PC-3 (cell line): ENCODE results near the gene NDUFAF8. TPM values are rescaled to one million over a fixed set of nuclear protein-coding genes. Genes with fewer than 3 reads are reported as not detected.

ENCODE experiments used
- ATAC-seq: fragments of 200-7000 bp; cut with Tn5 transposase; 2 replicates; pipeline ENCODE4 v1.9.1; 2020; ENCODE audit warnings: mild to moderate bottlenecking, moderate library complexity
- BruUV-seq: library from RNA; stranded (reverse); fragments of 400-500 nt; replicated peaks from 2 replicates; lab custom pipeline; 2021; lab: Mats Ljungman, UMichigan
- CTCF ChIA-PET: fragments of 300-600 bp; sonication (Branson Sonifier 250); formaldehyde crosslinking; loops from one replicate; lab custom pipeline; 2022; ENCODE audit warnings: antibody characterized with exemption; lab: Charles Lee
- POLR2A ChIA-PET: fragments of 300-600 bp; sonication (Branson Sonifier 250); formaldehyde crosslinking; loops from one replicate; lab custom pipeline; 2022; ENCODE audit warnings: antibody characterized with exemption; ENCODE audit not compliant: unreplicated experiment; lab: Charles Lee
- DNase-seq: peaks from one replicate; pipeline ENCODE4 v3.0.0-alpha.2; 2015
- H2AFZ ChIP-seq: fragments of 300-600 bp; sonication (generic); 2 replicates; pipeline ENCODE4 v1.6.0; 2016; ENCODE audit warnings: antibody characterized with exemption, low read length
- H3F3A ChIP-seq: fragments of 300-600 bp; sonication (generic); one replicate; pipeline ENCODE4 v1.6.0; 2017; ENCODE audit warnings: antibody characterized with exemption, low read length, control low read depth, mild to moderate bottlenecking; ENCODE audit not compliant: unreplicated experiment
- H3K27ac ChIP-seq: fragments of 300-600 bp; sonication (generic); 2 replicates; pipeline ENCODE4 v1.5.1; 2016; ENCODE audit warnings: mild to moderate bottlenecking, low read length
- H3K27me3 ChIP-seq: fragments of 300-600 bp; sonication (generic); 2 replicates; pipeline ENCODE4 v1.6.1; 2016; ENCODE audit warnings: low read length, mixed read lengths
- H3K36me3 ChIP-seq: fragments of 300-600 bp; sonication (generic); 2 replicates; pipeline ENCODE4 v1.6.1; 2016; ENCODE audit warnings: low read depth, mixed run types, low read length, mixed read lengths
- H3K4me1 ChIP-seq: fragments of 300-600 bp; sonication (generic); 2 replicates; pipeline ENCODE4 v1.5.1; 2016; ENCODE audit warnings: low read length; ENCODE audit not compliant: insufficient read depth
- H3K4me2 ChIP-seq: fragments of 300-600 bp; sonication (generic); 2 replicates; pipeline ENCODE4 v1.6.0; 2016; ENCODE audit warnings: low read length
- H3K4me3 ChIP-seq: fragments of 300-600 bp; sonication (generic); 2 replicates; pipeline ENCODE4 v1.5.1; 2016; ENCODE audit warnings: mild to moderate bottlenecking, low read length, mixed read lengths
- H3K79me2 ChIP-seq: fragments of 300-600 bp; sonication (generic); 2 replicates; pipeline ENCODE4 v1.6.1; 2017; ENCODE audit warnings: low read length, mixed read lengths
- H3K9ac ChIP-seq: fragments of 300-600 bp; sonication (generic); 2 replicates; pipeline ENCODE4 v1.6.0; 2016; ENCODE audit warnings: mild to moderate bottlenecking, low read length
- H3K9me2 ChIP-seq: fragments of 300-600 bp; sonication (generic); replicated peaks from 2 replicates; pipeline ENCODE4 v1.6.1; 2016; ENCODE audit warnings: mixed run types, low read length, mixed read lengths
- H3K9me3 ChIP-seq: fragments of 300-600 bp; sonication (generic); 2 replicates; pipeline ENCODE4 v1.6.1; 2016; ENCODE audit warnings: low read length, mixed read lengths
- H4K20me1 ChIP-seq: fragments of 300-600 bp; sonication (generic); 2 replicates; pipeline ENCODE4 v1.6.1; 2016; ENCODE audit warnings: low read length, mixed read lengths
- CTCF ChIP-seq: fragments of 300-600 bp; sonication (generic); conservative IDR thresholded peaks from 2 replicates; pipeline ENCODE4 v1.5.1; 2017; ENCODE audit warnings: antibody characterized with exemption, low read depth, mild to moderate bottlenecking, low read length
- EZH2 ChIP-seq: fragments of 300-600 bp; sonication (generic); IDR thresholded peaks from one replicate; pipeline ENCODE4 v1.6.1; 2017; ENCODE audit warnings: antibody characterized with exemption, mild to moderate bottlenecking, low read length; ENCODE audit not compliant: unreplicated experiment
- EZH2phosphoT487 ChIP-seq: fragments of 300-600 bp; sonication (generic); IDR thresholded peaks from 2 replicates; pipeline ENCODE4 v1.6.1; 2018; ENCODE audit warnings: mild to moderate bottlenecking, antibody characterized with exemption, low read length, borderline replicate concordance
- intact Hi-C: fragments of 100-400 bp; cut with micrococcal nuclease; formaldehyde crosslinking; loops from 2 replicates; pipeline ENCODE4 v1.9.0; 2023
- total RNA-seq: library from RNA; depleted of rRNA; stranded (reverse); fragments of >200 nt; gene quantifications from 2 replicates; pipeline ENCODE4 v1.2.3, GENCODE V29; 2014; rRNA removed

The NDUFAF8 gene
- total RNA-seq, 1 experiment from 2014 or later = 125 TPM

- Histone ChIP-seq H3K9me3 (no peaks in the 10 kb centered on the region), H3K27me3 (no peaks in the 10 kb centered on the region), H3K4me2 (no peak overlapping the region), H2AFZ (no peak overlapping the region), H3K9ac (no peak overlapping the region), H4K20me1 (no peaks in the 10 kb centered on the region), H3K4me3 (no peak overlapping the region), H3K9me2 (no peaks in the 10 kb centered on the region), H3K79me2 (peaks cover 94% of the 10 kb centered on the region), H3F3A (no peaks in the 10 kb centered on the region), H3K27ac (no peak overlapping the region), H3K36me3 (peaks cover 5% of the 10 kb centered on the region; the same call in 1 of the 2 replicates), H3K4me1 (peaks cover 7% of the 10 kb centered on the region; the same call in 1 of the 2 replicates)
- intact Hi-C loops = no loop called here
- ChIA-PET CTCF (no interaction called here), POLR2A (no interaction called here)
- ATAC-seq (no peak), DNase-seq (no peak)
- no TSS peak for BruUV-seq
- TF ChIP-seq CTCF (no peak), EZH2 (no peak), EZH2phosphoT487 (no peak)
Measured at GRCh38 chr17:81290230-81290629, 51.1 kb downstream of the NDUFAF8 start.

Other genes with a start within 250 kb of the NDUFAF8 start
- 26.1 and 33.0 TPM in 2 replicates for gene CHMP6, start 247.5 kb upstream of the NDUFAF8 start, total RNA-seq
- gene BAIAP2, start 204.2 kb upstream of the NDUFAF8 start, total RNA-seq = 50.9 and 56.9 TPM in 2 replicates
- gene PVALEF, start 73.8 kb upstream of the NDUFAF8 start, total RNA-seq = not detected in 2 replicates
- gene AATK, start 73.1 kb upstream of the NDUFAF8 start, total RNA-seq = 1.1 and 1.7 TPM in 2 replicates
- gene CEP131, start 16.4 kb upstream of the NDUFAF8 start, total RNA-seq = 32.1 and 48.0 TPM in 2 replicates
- 28.8 and 44.1 TPM in 2 replicates for gene TEPSIN, start 263 bp upstream of the NDUFAF8 start, total RNA-seq
- 77.8 and 118 TPM in 2 replicates for gene SLC38A10, start 56.0 kb downstream of the NDUFAF8 start, total RNA-seq
- 9.9 and 16.9 TPM in 2 replicates for gene BAHCC1, start 156.1 kb downstream of the NDUFAF8 start, total RNA-seq